ENCODE data around the gene WDFY4.

DNA sequence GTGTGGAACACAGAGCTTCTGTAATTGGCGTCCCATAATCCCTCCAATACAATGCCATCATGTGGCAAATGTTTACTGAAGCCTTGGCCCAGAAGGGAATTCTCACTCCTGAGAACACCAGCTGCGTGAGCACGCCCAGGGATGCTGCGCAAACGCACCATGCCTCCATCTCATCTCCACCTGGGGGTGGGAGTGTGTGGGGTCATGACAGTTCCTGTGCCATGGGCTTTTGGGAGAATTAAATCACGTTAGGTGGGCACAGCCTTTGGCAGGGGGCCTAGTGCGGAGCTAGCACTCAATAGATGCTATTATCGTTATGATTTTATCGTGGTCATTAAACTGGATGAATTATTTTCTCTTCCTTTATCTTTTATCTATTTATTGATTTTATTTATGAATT lies 15.8 kb downstream of the WDFY4 start:
- TF ChIP-seq, protein P1, sequence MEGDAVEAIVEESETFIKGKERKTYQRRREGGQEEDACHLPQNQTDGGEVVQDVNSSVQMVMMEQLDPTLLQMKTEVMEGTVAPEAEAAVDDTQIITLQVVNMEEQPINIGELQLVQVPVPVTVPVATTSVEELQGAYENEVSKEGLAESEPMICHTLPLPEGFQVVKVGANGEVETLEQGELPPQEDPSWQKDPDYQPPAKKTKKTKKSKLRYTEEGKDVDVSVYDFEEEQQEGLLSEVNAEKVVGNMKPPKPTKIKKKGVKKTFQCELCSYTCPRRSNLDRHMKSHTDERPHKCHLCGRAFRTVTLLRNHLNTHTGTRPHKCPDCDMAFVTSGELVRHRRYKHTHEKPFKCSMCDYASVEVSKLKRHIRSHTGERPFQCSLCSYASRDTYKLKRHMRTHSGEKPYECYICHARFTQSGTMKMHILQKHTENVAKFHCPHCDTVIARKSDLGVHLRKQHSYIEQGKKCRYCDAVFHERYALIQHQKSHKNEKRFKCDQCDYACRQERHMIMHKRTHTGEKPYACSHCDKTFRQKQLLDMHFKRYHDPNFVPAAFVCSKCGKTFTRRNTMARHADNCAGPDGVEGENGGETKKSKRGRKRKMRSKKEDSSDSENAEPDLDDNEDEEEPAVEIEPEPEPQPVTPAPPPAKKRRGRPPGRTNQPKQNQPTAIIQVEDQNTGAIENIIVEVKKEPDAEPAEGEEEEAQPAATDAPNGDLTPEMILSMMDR (IDR thresholded peaks at IDR 0.05) = no peak
- no peak for TF ChIP-seq POLR2A (IDR thresholded peaks at IDR 0.05)
